Retinal pigment epithelial cell (primary cell): ENCODE results near the gene CCDC160.

Experiments used
- DNase-seq: peaks from one replicate; pipeline ENCODE4 v3.0.0-alpha.2; 2010; ENCODE audit warnings: low read depth
- H3K4me3 ChIP-seq: 2 replicates; pipeline ENCODE4 v1.5.1; 2011; ENCODE audit warnings: mild to moderate bottlenecking, low read length, control low read depth, moderate library complexity
- TF ChIP-seq, protein P1 (sequence below): conservative IDR thresholded peaks from 2 replicates; pipeline ENCODE4 v1.5.1; 2011; ENCODE audit warnings: low read depth, low read length, control low read depth, inconsistent platforms

The CCDC160 gene

GRCh38 chrX:134239016-134239415 lies 2.0 kb downstream of the CCDC160 start:
- TF ChIP-seq, protein P1, sequence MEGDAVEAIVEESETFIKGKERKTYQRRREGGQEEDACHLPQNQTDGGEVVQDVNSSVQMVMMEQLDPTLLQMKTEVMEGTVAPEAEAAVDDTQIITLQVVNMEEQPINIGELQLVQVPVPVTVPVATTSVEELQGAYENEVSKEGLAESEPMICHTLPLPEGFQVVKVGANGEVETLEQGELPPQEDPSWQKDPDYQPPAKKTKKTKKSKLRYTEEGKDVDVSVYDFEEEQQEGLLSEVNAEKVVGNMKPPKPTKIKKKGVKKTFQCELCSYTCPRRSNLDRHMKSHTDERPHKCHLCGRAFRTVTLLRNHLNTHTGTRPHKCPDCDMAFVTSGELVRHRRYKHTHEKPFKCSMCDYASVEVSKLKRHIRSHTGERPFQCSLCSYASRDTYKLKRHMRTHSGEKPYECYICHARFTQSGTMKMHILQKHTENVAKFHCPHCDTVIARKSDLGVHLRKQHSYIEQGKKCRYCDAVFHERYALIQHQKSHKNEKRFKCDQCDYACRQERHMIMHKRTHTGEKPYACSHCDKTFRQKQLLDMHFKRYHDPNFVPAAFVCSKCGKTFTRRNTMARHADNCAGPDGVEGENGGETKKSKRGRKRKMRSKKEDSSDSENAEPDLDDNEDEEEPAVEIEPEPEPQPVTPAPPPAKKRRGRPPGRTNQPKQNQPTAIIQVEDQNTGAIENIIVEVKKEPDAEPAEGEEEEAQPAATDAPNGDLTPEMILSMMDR: no peak
- no peak for DNase-seq
- H3K4me3 ChIP-seq: no peak overlapping the region

DNA sequence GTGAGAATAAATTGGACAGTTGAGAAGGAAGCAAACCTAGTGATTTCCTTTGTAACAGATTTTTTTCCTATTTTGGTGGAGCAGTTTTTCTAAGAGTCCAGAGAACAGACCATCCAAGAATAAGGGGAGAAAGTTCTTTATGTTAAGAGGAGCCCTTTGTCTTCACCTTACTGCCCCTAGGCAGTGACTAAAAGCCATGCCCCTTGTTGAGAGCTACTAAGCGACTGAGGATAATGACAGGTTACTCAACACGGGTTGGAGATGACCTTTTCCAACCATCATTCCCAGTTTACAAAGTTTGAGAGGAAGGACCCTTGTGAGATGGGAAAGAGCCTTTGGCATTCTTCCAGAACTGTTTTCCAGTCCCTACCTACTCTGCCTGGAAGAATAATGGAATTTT lies 3.2 kb downstream of the CCDC160 start:
- no peak for DNase-seq
- no peak overlapping the region for H3K4me3 ChIP-seq
- TF ChIP-seq, protein P1: no peak

GRCh38 chrX:134241960-134242619 lies 5.1 kb downstream of the CCDC160 start:
- TF ChIP-seq, protein P1: no peak
- no peak overlapping the region for H3K4me3 ChIP-seq
- no peak for DNase-seq

DNA sequence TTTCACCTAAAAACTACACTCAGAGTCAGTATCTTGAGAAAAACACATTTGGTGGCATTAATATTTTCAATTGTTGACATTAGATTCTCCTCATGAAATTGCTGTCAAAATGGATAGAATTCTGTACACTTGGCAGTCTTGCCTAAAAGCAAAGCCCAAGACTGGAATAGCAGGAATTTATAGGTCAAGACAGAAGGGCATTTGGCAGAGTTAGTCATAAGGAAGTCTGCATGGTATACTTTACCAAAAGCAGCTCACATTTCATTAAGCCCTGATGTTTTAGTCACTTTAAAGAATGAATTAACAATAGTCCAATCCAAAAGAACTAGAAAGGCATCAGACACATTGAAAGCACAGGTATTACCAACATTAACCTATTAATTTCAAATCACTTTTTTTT lies 7.1 kb downstream of the CCDC160 start:
- H3K4me3 ChIP-seq: no peak overlapping the region
- TF ChIP-seq, protein P1: no peak
- peak; percentile 37 for DNase-seq

GRCh38 chrX:134246282-134246681 lies 9.3 kb downstream of the CCDC160 start:
- no peak overlapping the region for H3K4me3 ChIP-seq
- TF ChIP-seq, protein P1: no peak
- DNase-seq: no peak

DNA sequence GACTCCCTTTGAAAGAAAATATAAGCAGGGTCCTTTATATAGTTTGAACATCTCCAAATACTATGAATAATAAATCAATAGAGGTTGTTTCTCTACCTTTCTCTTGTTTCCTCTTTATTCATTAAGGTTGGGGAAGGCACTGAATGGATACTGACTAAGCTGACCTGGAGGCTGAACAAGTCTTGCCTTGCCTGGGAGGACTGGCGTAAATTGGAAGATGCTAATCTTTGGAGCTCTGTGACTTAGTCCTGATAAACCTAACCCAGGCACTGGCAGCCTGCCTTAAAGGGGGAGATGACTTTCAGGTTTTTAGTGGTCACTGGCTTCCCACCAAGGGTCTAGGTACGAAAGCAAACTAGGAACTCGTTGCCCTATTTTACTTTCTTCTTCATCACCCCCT lies 10.5 kb downstream of the CCDC160 start:
- TF ChIP-seq, protein P1: no peak
- no peak overlapping the region for H3K4me3 ChIP-seq
- no peak for DNase-seq

DNA sequence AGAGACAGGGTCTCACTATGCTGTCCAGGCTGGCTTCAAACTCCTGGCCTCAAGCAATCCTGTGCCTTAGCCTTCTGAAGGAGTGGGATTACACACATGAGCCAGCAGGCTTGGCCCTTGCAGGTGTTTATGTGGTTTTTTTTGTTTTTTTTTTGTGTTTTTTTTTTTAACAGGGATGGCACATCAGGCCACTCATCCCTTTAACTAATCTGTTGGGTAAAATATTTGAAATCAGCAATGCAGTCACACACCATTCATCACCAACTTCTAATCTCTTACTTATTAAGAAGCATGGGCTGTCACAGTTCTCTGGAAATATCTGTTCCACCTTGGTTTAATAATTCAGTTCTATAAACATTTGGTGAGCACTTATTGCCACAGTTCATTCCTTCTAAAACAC lies 12.3 kb downstream of the CCDC160 start:
- TF ChIP-seq, protein P1: no peak

More for the DNA sequence above, 12.3 kb downstream of the CCDC160 start:
- H3K4me3 ChIP-seq: no peak overlapping the region
- no peak for DNase-seq
